Fibroblast of lung (primary cell): Measurements from ENCODE around the gene EXOC3L2. TPM values are rescaled to one million over a fixed set of nuclear protein-coding genes. Genes with fewer than 3 reads are reported as not detected.

ENCODE experiments used
- DNase-seq, 2 donors: peaks; one replicate each; pipeline versions ENCODE4 v3.0.0 to v3.0.0-alpha.2; 2010; ENCODE audit warnings: low read depth in 2 of 2
- H2AFZ ChIP-seq: 2 replicates; pipeline ENCODE4 v1.5.1; 2012; ENCODE audit warnings: low read length, control low read depth, inconsistent platforms
- H3K27ac ChIP-seq: 2 replicates; pipeline ENCODE4 v1.5.1; 2011; ENCODE audit warnings: low read length, control low read depth; ENCODE audit not compliant: insufficient read depth
- H3K27me3 ChIP-seq: 2 replicates; pipeline ENCODE4 v1.5.1; 2011; ENCODE audit warnings: mild to moderate bottlenecking, low read length; ENCODE audit not compliant: control insufficient read depth, insufficient read depth
- H3K36me3 ChIP-seq: 2 replicates; pipeline ENCODE4 v1.5.1; 2011; ENCODE audit warnings: low read length; ENCODE audit not compliant: control insufficient read depth, insufficient read depth
- H3K4me1 ChIP-seq: 2 replicates; pipeline ENCODE4 v1.5.1; 2011; ENCODE audit warnings: low read length; ENCODE audit not compliant: control insufficient read depth, insufficient read depth; ENCODE audit errors: extremely low read depth
- H3K4me2 ChIP-seq: 2 replicates; pipeline ENCODE4 v1.5.1; 2011; ENCODE audit warnings: low read length, control low read depth; ENCODE audit not compliant: insufficient read depth; ENCODE audit errors: extremely low read depth
- H3K4me3 ChIP-seq, 4 experiments: fragments of 200-600 bp in 1 of 4; sonication (generic) in 1 of 4; replicated peaks in 1 of 4; 2 replicates each; pipeline ENCODE4 v1.5.1; 2011 to 2016; ENCODE audit warnings: low read length in 4 of 4, low read depth in 3 of 4, mild to moderate bottlenecking in 3 of 4, control low read depth in 2 of 4, inconsistent platforms in 1 of 4, mixed read lengths in 1 of 4; ENCODE audit not compliant: insufficient read depth in 1 of 4; ENCODE audit errors: control extremely low read depth in 1 of 4
- H3K79me2 ChIP-seq: 2 replicates; pipeline ENCODE4 v1.5.1; 2012; ENCODE audit warnings: mild to moderate bottlenecking, low read length, inconsistent platforms; ENCODE audit not compliant: control insufficient read depth, insufficient read depth
- H3K9ac ChIP-seq: 2 replicates; pipeline ENCODE4 v1.5.1; 2011; ENCODE audit warnings: mild to moderate bottlenecking, low read length, control low read depth; ENCODE audit not compliant: insufficient read depth
- H3K9me3 ChIP-seq: 2 replicates; pipeline ENCODE4 v1.5.1; 2012; ENCODE audit warnings: low read depth, low read length; ENCODE audit not compliant: control insufficient read depth, insufficient read depth
- H4K20me1 ChIP-seq: 2 replicates; pipeline ENCODE4 v1.5.1; 2011; ENCODE audit warnings: low read length; ENCODE audit not compliant: control insufficient read depth, insufficient read depth; ENCODE audit errors: extremely low read depth
- CTCF ChIP-seq, 2 donors: IDR thresholded peaks in 1 of 2; conservative IDR thresholded peaks in 1 of 2; 1 replicate in 1 of 2; 2 replicates in 1 of 2; pipeline ENCODE4 v1.5.1; 2011 to 2012; ENCODE audit warnings: low read length in 2 of 2, control low read depth in 1 of 2, inconsistent platforms in 1 of 2, low read depth in 1 of 2, mild to moderate bottlenecking in 1 of 2
- EZH2 ChIP-seq: IDR thresholded peaks from 2 replicates; pipeline ENCODE4 v1.5.1; 2012; ENCODE audit warnings: low read length, control low read depth, mild to moderate bottlenecking; ENCODE audit errors: missing control alignments
- polyA plus RNA-seq, 2 donors: library from polyadenylated mRNA; depleted of rRNA in 1 of 2; stranded (reverse) in 1 of 2; unstranded in 1 of 2; fragments of >200 nt; gene quantifications; 2 replicates each; pipeline ENCODE4 v1.2.1, GENCODE V29; 2011 to 2012; ENCODE audit warnings: missing spikeins in 1 of 2
- total RNA-seq: library from RNA; depleted of rRNA; stranded (reverse); fragments of >200 nt; gene quantifications from 2 replicates; pipeline ENCODE4 v1.2.1, GENCODE V29; 2014

The EXOC3L2 gene
- total and polyA plus RNA-seq, 2 donors (not counting 1 experiment from before 2014, with no cell fraction given) = not detected

DNA sequence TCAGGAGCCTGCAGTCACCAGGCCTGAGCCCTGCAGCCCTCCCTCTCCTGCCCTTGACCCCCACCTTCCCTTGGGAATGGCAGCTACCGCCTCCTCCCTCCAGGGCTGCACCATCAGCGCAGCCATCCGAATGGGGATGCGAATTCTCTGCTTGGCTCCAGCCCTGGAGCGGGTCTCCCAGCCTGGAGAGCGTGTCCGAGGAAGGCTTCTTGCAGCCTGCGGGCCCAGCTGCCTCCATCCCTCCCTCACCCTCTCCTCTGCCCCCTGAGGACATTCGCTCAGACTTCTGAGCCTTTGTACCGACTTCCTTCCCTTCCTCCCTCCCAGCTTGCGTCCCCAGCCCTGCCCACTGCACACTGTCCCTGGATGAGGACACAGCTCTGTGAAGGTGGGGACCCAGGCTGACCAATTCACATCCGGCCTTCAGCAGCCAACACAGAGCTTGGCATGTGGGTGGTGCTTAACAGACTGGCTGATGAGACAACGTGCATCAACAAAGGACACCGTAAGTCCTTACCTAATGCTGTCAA, 78.4 kb downstream of the EXOC3L2 start:
- H2AFZ ChIP-seq = no peak overlapping the region
- DNase-seq = no peak
- no peaks in the 10 kb centered on the region for H3K27me3 ChIP-seq
- no peak overlapping the region for H3K27ac ChIP-seq
- H3K9me3 ChIP-seq = no peaks in the 10 kb centered on the region
- TF ChIP-seq EZH2 (no peak), CTCF (conservative IDR thresholded peaks at IDR 0.05 in 1 of 2, IDR thresholded peaks at IDR 0.05 in 1 of 2; ENCODE audit: low read depth in 1 of 2, low read length in 2 of 2) (no peak)
- no peaks in the 10 kb centered on the region for H3K4me1 ChIP-seq
- no peaks in the 10 kb centered on the region for H3K36me3 ChIP-seq
- H4K20me1 ChIP-seq = no peaks in the 10 kb centered on the region
- no peak overlapping the region for H3K9ac ChIP-seq
- H3K79me2 ChIP-seq = no peaks in the 10 kb centered on the region
- no peak overlapping the region for H3K4me2 ChIP-seq
- no peak overlapping the region for H3K4me3 ChIP-seq

- no peaks in the 10 kb centered on the region for H3K36me3 ChIP-seq
- no peaks in the 10 kb centered on the region for H4K20me1 ChIP-seq
- no peaks in the 10 kb centered on the region for H3K9me3 ChIP-seq
- peaks cover 6% of the 10 kb centered on the region for H3K27me3 ChIP-seq
- no peaks in the 10 kb centered on the region for H3K79me2 ChIP-seq
- H2AFZ ChIP-seq = no peak overlapping the region
- no peak for TF ChIP-seq CTCF (conservative IDR thresholded peaks at IDR 0.05 in 1 of 2, IDR thresholded peaks at IDR 0.05 in 1 of 2; ENCODE audit: low read depth in 1 of 2, low read length in 2 of 2)
- TF ChIP-seq EZH2 = no peak
- DNase-seq = peak; percentile 47 to 68
- no peak overlapping the region for H3K9ac ChIP-seq
- H3K4me1 ChIP-seq = no peaks in the 10 kb centered on the region
- peak overlapping the region; percentile 13 for H3K4me2 ChIP-seq
- H3K27ac ChIP-seq = no peak overlapping the region
- no peak overlapping the region for H3K4me3 ChIP-seq
Measured at GRCh38 chr19:45164577-45165335, 80.5 kb downstream of the EXOC3L2 start.

DNA sequence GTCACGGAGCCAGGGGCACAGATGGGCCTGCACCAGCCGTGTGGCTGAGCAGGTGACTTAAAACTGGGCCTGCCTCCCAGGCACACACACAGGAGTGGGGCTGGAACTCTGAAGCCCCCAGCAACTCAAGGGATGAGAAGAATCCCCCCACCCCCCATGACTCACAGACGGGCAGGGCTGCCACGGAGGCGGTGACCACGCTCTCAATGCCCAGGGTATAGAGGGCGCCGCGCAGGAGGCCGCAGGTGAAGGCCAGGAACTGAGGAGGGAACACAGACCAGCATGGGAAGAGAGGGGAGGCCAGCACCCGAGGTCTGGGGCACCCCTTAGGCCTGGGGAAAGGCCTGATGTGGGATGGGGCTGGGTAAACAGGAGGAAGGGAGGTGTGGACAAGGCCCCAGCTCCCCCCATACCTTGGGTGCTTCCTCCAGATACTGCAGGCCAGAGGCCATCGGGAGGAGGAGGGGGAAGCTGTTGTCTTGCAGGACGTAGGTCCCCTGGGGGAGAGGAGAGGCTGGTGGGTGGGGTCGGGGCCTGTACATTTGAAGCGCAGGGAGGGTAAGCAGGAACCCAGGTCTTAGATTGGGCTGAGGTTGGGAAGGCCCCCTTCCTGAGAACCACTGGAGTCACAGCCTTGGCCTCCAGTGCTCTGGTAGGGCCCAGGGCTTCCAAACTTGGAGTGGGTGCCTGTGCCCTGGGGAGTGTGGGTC, 81.3 kb downstream of the EXOC3L2 start:
- DNase-seq = no peak
- Histone ChIP-seq H4K20me1 (no peaks in the 10 kb centered on the region), H2AFZ (no peak overlapping the region), H3K36me3 (no peaks in the 10 kb centered on the region), H3K9me3 (no peaks in the 10 kb centered on the region), H3K27me3 (peaks cover 6% of the 10 kb centered on the region), H3K79me2 (no peaks in the 10 kb centered on the region), H3K4me2 (peak overlapping the region; percentile 13), H3K27ac (no peak overlapping the region), H3K4me1 (no peaks in the 10 kb centered on the region), H3K4me3 (no peak overlapping the region), H3K9ac (no peak overlapping the region)
- no peak for TF ChIP-seq CTCF (conservative IDR thresholded peaks at IDR 0.05 in 1 of 2, IDR thresholded peaks at IDR 0.05 in 1 of 2; ENCODE audit: low read depth in 1 of 2, low read length in 2 of 2)
- no peak for TF ChIP-seq EZH2
